Activated T-cell treated with anti-CD3 and anti-CD28 coated beads, Interleukin-2, amount 50 U/mL, for 24 hours (primary cell): ENCODE measurements around the gene COX5B.
"Not testable (repeated sequence)": the region's sequence is repeated elsewhere in the genome, so short reads cannot be mapped to it uniquely, and the experiment has no call there.

Experiments
- DNase-seq: peaks from one replicate; pipeline ENCODE4 v3.0.0-alpha.2; 2020
- H3K27ac Mint-ChIP-seq: 2 replicates; pipeline ENCODE4 v1.8.0; 2020; ENCODE audit warnings: mild to moderate bottlenecking, mixed read lengths
- H3K27me3 Mint-ChIP-seq: 2 replicates; pipeline ENCODE4 v1.8.0; 2020; ENCODE audit warnings: mixed read lengths
- H3K36me3 Mint-ChIP-seq: 2 replicates; pipeline ENCODE4 v1.8.0; 2020; ENCODE audit warnings: low read depth, mixed read lengths
- H3K4me1 Mint-ChIP-seq: 2 replicates; pipeline ENCODE4 v1.8.0; 2020; ENCODE audit warnings: low read depth, mixed read lengths
- H3K4me3 Mint-ChIP-seq: 2 replicates; pipeline ENCODE4 v1.8.0; 2020; ENCODE audit warnings: mild to moderate bottlenecking, moderate library complexity, mixed read lengths
- H3K9me3 Mint-ChIP-seq: 2 replicates; pipeline ENCODE4 v1.8.0; 2020; ENCODE audit warnings: mixed read lengths

Gene COX5B

GRCh38 chr2:97645695-97646629 lies at the start of gene COX5B:
Gene COX5B (plus strand): TSS chr2:97646062. CDS start chr2:97646087, 25 bp downstream.
- DNase-seq: peak; percentile 99
- H3K4me1 Mint-ChIP-seq: peaks cover 22% of the 10 kb centered on the region
- peak within 1 kb of the TSS; percentile 96 for H3K27ac Mint-ChIP-seq
- peaks cover 47% of the 10 kb centered on the region for H3K36me3 Mint-ChIP-seq
- no peaks in the 10 kb centered on the region for H3K9me3 Mint-ChIP-seq
- H3K27me3 Mint-ChIP-seq: no peaks in the 10 kb centered on the region
- peak within 1 kb of the TSS; percentile 87 for H3K4me3 Mint-ChIP-seq

- not testable (repeated sequence) for H3K4me3 Mint-ChIP-seq, H3K9me3 Mint-ChIP-seq, H3K27ac Mint-ChIP-seq, H3K36me3 Mint-ChIP-seq, H3K4me1 Mint-ChIP-seq, DNase-seq
- peaks cover 11% of the 10 kb centered on the region for H3K27me3 Mint-ChIP-seq
Observed at GRCh38 chr2:97596180-97596579, 49.7 kb upstream of the COX5B start.

GRCh38 chr2:97601537-97601936 lies 44.3 kb upstream of the COX5B start:
- peaks cover 11% of the 10 kb centered on the region for H3K27me3 Mint-ChIP-seq
- not testable (repeated sequence) for DNase-seq, H3K9me3 Mint-ChIP-seq, H3K27ac Mint-ChIP-seq, H3K4me3 Mint-ChIP-seq, H3K4me1 Mint-ChIP-seq, H3K36me3 Mint-ChIP-seq

GRCh38 chr2:97605109-97605508 lies 40.8 kb upstream of the COX5B start:
- not testable (repeated sequence) for H3K4me1 Mint-ChIP-seq, H3K27ac Mint-ChIP-seq

GRCh38 chr2:97605524-97606339 lies 40.1 kb upstream of the COX5B start:
- not testable (repeated sequence) for H3K27ac Mint-ChIP-seq, H3K9me3 Mint-ChIP-seq, H3K27me3 Mint-ChIP-seq, H3K36me3 Mint-ChIP-seq, DNase-seq, H3K4me3 Mint-ChIP-seq, H3K4me1 Mint-ChIP-seq

More at GRCh38 chr2:97605109-97605508, 40.8 kb upstream of the COX5B start:
- not testable (repeated sequence) for H3K27me3 Mint-ChIP-seq, H3K36me3 Mint-ChIP-seq, DNase-seq, H3K4me3 Mint-ChIP-seq, H3K9me3 Mint-ChIP-seq

- not testable (repeated sequence) for H3K27ac Mint-ChIP-seq, H3K36me3 Mint-ChIP-seq, H3K9me3 Mint-ChIP-seq, H3K4me3 Mint-ChIP-seq, DNase-seq, H3K4me1 Mint-ChIP-seq, H3K27me3 Mint-ChIP-seq
Observed at GRCh38 chr2:97608745-97609144, 37.1 kb upstream of the COX5B start.

GRCh38 chr2:97611895-97612294 lies 34.0 kb upstream of the COX5B start:
- not testable (repeated sequence) for H3K27ac Mint-ChIP-seq, H3K36me3 Mint-ChIP-seq, H3K4me1 Mint-ChIP-seq, DNase-seq, H3K4me3 Mint-ChIP-seq, H3K9me3 Mint-ChIP-seq, H3K27me3 Mint-ChIP-seq

- H3K27ac Mint-ChIP-seq, H3K4me3 Mint-ChIP-seq, H3K36me3 Mint-ChIP-seq, H3K27me3 Mint-ChIP-seq, H3K4me1 Mint-ChIP-seq, DNase-seq, H3K9me3 Mint-ChIP-seq: not testable (repeated sequence)
Observed at GRCh38 chr2:97615746-97616145, 30.1 kb upstream of the COX5B start.

GRCh38 chr2:97617911-97618310 lies 28.0 kb upstream of the COX5B start:
- H3K27ac Mint-ChIP-seq: no peak overlapping the region
- no peaks in the 10 kb centered on the region for H3K9me3 Mint-ChIP-seq
- H3K4me1 Mint-ChIP-seq: peaks cover 5% of the 10 kb centered on the region
- no peak for DNase-seq
- H3K36me3 Mint-ChIP-seq: no peaks in the 10 kb centered on the region
- no peak overlapping the region for H3K4me3 Mint-ChIP-seq
- H3K27me3 Mint-ChIP-seq: no peaks in the 10 kb centered on the region

- not testable (repeated sequence) for H3K4me1 Mint-ChIP-seq, H3K27ac Mint-ChIP-seq, H3K4me3 Mint-ChIP-seq, H3K27me3 Mint-ChIP-seq, H3K36me3 Mint-ChIP-seq, H3K9me3 Mint-ChIP-seq
- DNase-seq: peak; percentile 37
Observed at GRCh38 chr2:97618939-97619827, 26.7 kb upstream of the COX5B start.

GRCh38 chr2:97620492-97620891 lies 25.4 kb upstream of the COX5B start:
- not testable (repeated sequence) for H3K4me1 Mint-ChIP-seq, H3K27me3 Mint-ChIP-seq, H3K36me3 Mint-ChIP-seq, H3K27ac Mint-ChIP-seq, DNase-seq, H3K4me3 Mint-ChIP-seq, H3K9me3 Mint-ChIP-seq

- not testable (repeated sequence) for H3K9me3 Mint-ChIP-seq, DNase-seq, H3K4me1 Mint-ChIP-seq, H3K4me3 Mint-ChIP-seq, H3K27ac Mint-ChIP-seq, H3K36me3 Mint-ChIP-seq, H3K27me3 Mint-ChIP-seq
Observed at GRCh38 chr2:97622976-97623375, 22.9 kb upstream of the COX5B start.

- not testable (repeated sequence) for H3K36me3 Mint-ChIP-seq, H3K4me3 Mint-ChIP-seq, H3K27me3 Mint-ChIP-seq, H3K4me1 Mint-ChIP-seq, H3K27ac Mint-ChIP-seq, H3K9me3 Mint-ChIP-seq, DNase-seq
Observed at GRCh38 chr2:97625354-97626048, 20.4 kb upstream of the COX5B start.

GRCh38 chr2:97626049-97626430 lies 19.8 kb upstream of the COX5B start:
- not testable (repeated sequence) for H3K9me3 Mint-ChIP-seq, H3K4me1 Mint-ChIP-seq, H3K27me3 Mint-ChIP-seq, H3K4me3 Mint-ChIP-seq, H3K36me3 Mint-ChIP-seq, DNase-seq, H3K27ac Mint-ChIP-seq
